PC-9 (cell line): ENCODE data around the gene ZMPSTE24.

ENCODE experiments used
- EZH2 ChIP-seq: fragments of 200-600 bp; sonication (generic); IDR thresholded peaks from 2 replicates; pipeline ENCODE4 v1.8.0; 2017; ENCODE audit warnings: antibody characterized with exemption, low read depth
- TF ChIP-seq, protein P1 (sequence below): fragments of 200-600 bp; sonication (generic); conservative IDR thresholded peaks from 2 replicates; pipeline ENCODE4 v1.6.1; 2017; ENCODE audit warnings: mixed run types, antibody characterized with exemption, mild to moderate bottlenecking, moderate library complexity

DNA sequence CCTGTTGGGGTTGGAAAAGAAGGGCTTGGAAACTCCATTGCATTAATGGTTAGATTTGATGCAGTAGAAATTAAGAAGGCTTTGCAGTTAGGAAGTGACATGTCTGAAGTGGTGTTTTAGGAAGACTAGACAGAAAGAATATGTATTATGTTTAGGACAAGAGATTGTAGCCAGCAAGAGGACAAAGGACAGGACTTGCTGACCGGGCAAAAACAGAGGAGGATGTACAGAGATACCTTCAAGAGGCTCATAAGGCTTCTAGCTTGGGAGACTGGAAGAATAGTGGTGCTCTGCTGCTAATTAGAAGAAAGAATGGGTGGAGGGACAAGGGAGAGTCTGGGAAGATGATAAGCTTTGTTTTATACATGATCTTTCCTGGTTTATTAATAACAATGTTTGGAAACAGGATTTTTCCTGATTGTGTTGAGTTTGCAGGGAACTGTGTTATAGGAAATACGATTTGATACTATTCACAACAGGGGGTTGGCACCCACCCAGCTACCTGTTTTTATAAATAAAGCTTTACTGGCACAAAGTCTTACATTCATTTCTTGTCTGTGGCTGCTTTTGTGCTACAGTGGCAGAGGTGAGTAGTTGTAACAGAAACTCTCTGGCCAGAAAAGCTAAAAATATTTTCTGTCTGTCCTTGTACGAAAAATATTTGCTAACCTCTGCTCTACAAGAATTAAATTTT, 47.4 kb upstream of the ZMPSTE24 start:
- TF ChIP-seq, protein P1, sequence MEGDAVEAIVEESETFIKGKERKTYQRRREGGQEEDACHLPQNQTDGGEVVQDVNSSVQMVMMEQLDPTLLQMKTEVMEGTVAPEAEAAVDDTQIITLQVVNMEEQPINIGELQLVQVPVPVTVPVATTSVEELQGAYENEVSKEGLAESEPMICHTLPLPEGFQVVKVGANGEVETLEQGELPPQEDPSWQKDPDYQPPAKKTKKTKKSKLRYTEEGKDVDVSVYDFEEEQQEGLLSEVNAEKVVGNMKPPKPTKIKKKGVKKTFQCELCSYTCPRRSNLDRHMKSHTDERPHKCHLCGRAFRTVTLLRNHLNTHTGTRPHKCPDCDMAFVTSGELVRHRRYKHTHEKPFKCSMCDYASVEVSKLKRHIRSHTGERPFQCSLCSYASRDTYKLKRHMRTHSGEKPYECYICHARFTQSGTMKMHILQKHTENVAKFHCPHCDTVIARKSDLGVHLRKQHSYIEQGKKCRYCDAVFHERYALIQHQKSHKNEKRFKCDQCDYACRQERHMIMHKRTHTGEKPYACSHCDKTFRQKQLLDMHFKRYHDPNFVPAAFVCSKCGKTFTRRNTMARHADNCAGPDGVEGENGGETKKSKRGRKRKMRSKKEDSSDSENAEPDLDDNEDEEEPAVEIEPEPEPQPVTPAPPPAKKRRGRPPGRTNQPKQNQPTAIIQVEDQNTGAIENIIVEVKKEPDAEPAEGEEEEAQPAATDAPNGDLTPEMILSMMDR: no peak
- TF ChIP-seq EZH2: no peak
